ENCODE results near the gene ZDHHC8.
A peak's percentile ranks its signal among the peaks of the same experiment; 100 is the strongest.

The ZDHHC8 gene

GRCh38 chr22:20131597-20131858 is at the start of gene ZDHHC8:
Gene ZDHHC8 (plus strand): TSS chr22:20131804. CDS start chr22:20131948, 144 bp downstream.
- peak within 1 kb of the TSS; percentile 77 for H3K4me3 ChIP-seq (ENCODE audit: low read depth, low read length)
- DNase-seq (ENCODE audit: low read depth), result no peak
- no peak for TF ChIP-seq CTCF (IDR thresholded peaks at IDR 0.05; ENCODE audit: control insufficient read depth, extremely low read depth, insufficient read depth)

GRCh38 chr22:20083157-20083890 is 48.3 kb upstream of the ZDHHC8 start:
- no peak for TF ChIP-seq CTCF (IDR thresholded peaks at IDR 0.05; ENCODE audit: control insufficient read depth, extremely low read depth, insufficient read depth)
- H3K4me3 ChIP-seq (ENCODE audit: low read depth, low read length), result no peak overlapping the region

GRCh38 chr22:20083891-20084546 is 47.6 kb upstream of the ZDHHC8 start:
- no peak for TF ChIP-seq CTCF (IDR thresholded peaks at IDR 0.05; ENCODE audit: control insufficient read depth, extremely low read depth, insufficient read depth)

More at GRCh38 chr22:20083157-20083890, 48.3 kb upstream of the ZDHHC8 start:
- no peak for DNase-seq (ENCODE audit: low read depth)

GRCh38 chr22:20084547-20085413 is 46.8 kb upstream of the ZDHHC8 start:
- no peak for DNase-seq (ENCODE audit: low read depth)
- peak; percentile 50 for TF ChIP-seq CTCF (IDR thresholded peaks at IDR 0.05; ENCODE audit: control insufficient read depth, extremely low read depth, insufficient read depth)
- no peak overlapping the region for H3K4me3 ChIP-seq (ENCODE audit: low read depth, low read length)

More at GRCh38 chr22:20083891-20084546, 47.6 kb upstream of the ZDHHC8 start:
- H3K4me3 ChIP-seq (ENCODE audit: low read depth, low read length), result no peak overlapping the region
- DNase-seq (ENCODE audit: low read depth), result no peak

- no peak for DNase-seq (ENCODE audit: low read depth)
- TF ChIP-seq CTCF (IDR thresholded peaks at IDR 0.05; ENCODE audit: control insufficient read depth, extremely low read depth, insufficient read depth), result no peak
- H3K4me3 ChIP-seq (ENCODE audit: low read depth, low read length), result no peak overlapping the region
Measured at GRCh38 chr22:20085651-20086050, 46.0 kb upstream of the ZDHHC8 start.

- no peak overlapping the region for H3K4me3 ChIP-seq (ENCODE audit: low read depth, low read length)
- TF ChIP-seq CTCF (IDR thresholded peaks at IDR 0.05; ENCODE audit: control insufficient read depth, extremely low read depth, insufficient read depth), result no peak
- DNase-seq (ENCODE audit: low read depth), result no peak
Measured at GRCh38 chr22:20086101-20086599, 45.5 kb upstream of the ZDHHC8 start.
